ENCODE data around the gene ARF6.

The ARF6 gene

DNA sequence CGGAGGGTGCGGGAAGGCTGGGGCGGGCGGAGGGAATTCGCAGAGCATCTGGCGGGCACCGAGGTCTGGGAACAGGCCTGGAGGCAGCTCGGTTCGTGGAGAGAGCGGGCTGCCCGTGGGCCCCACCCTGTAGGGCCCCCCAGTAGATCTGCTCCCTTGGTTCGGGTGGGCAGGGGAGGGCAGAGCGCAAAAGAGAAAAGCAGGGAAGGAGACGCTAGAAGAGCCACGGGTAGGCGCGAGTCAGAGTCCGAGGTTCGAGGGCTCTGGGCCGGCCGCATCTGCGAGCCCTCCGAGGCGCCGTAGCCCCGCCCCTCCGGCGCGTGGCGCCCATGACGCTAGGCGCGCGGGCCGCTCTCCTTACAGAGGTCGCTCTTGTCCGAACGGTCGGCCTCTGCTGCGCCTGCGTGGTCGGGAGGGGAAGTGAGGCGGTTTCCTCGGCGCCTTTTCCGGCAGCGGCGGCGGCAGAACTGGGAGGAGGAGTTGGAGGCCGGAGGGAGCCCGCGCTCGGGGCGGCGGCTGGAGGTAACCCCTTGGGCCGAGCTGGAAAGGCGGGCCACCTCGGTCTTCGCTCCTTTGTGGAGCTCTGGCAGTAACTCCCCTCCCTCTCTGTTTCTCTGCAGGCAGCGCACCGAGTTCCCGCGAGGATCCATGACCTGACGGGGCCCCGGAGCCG lies at the start of gene ARF6:
ARF6 (plus strand) TSS at position 447 of the 673 bp plus-strand sequence. CDS start 655 bp downstream, outside the sequence.
- peak within 1 kb of the TSS; percentile 98 for H3K27ac ChIP-seq (ENCODE audit: low read length)
- peaks cover 0 to 10% of the 10 kb centered on the region in 2 donors for H3K36me3 ChIP-seq (ENCODE audit: control insufficient read depth in 2 of 2, insufficient read depth in 2 of 2, low read length in 2 of 2)
- H3K9me3 ChIP-seq (ENCODE audit: control insufficient read depth in 2 of 2, low read length in 2 of 2) = no peaks in the 10 kb centered on the region
- peak within 1 kb of the TSS; percentile 98 for H3K9ac ChIP-seq (ENCODE audit: low read length in 2 of 2)
- no peaks in the 10 kb centered on the region for H3K27me3 ChIP-seq (ENCODE audit: control insufficient read depth in 1 of 2, insufficient read depth in 2 of 2, low read length in 2 of 2)
- H3K4me3 ChIP-seq (ENCODE audit: low read length in 2 of 2) = peak within 1 kb of the TSS; percentile 87 to 95
- peaks cover 15% of the 10 kb centered on the region for H3K4me1 ChIP-seq (ENCODE audit: control insufficient read depth, insufficient read depth, low read length)

DNA sequence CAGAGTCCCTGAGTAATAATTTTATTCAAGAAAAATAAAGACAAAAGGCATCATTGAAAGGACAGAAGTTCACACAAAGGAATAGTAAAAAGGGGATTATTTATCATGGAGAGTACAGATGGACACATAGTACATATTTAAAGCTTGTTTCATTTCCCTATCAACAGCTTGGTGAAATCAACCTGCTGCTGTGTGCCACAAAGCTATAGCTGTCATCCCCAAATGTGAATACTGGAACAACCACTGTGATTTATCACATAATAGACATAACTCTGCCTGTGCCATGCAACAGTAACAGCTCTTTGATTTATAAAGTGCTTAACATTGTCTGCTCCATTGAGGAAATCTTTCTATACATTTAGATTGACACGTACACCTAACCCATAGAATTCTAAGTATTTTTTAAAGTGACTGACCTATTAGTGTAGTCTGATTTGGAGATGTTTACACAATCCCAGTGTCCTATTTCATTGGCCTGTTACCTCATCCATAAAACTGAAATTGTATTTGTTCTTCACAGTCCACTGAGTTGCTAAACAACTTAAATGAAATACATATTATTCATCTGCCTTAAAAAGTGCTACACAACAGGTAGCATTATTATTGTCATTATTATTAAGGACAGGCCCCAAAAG lies 43.6 kb upstream of the ARF6 start:
- peaks cover 5% of the 10 kb centered on the region for H3K4me1 ChIP-seq (ENCODE audit: control insufficient read depth, insufficient read depth, low read length)
- no peaks in the 10 kb centered on the region for H3K27me3 ChIP-seq (ENCODE audit: control insufficient read depth in 1 of 2, insufficient read depth in 2 of 2, low read length in 2 of 2)
- no peak overlapping the region for H3K27ac ChIP-seq (ENCODE audit: low read length)
- no peak overlapping the region for H3K9ac ChIP-seq (ENCODE audit: low read length in 2 of 2)
- no peaks in the 10 kb centered on the region for H3K9me3 ChIP-seq (ENCODE audit: control insufficient read depth in 2 of 2, low read length in 2 of 2)
- peaks cover 12 to 24% of the 10 kb centered on the region in 2 donors for H3K36me3 ChIP-seq (ENCODE audit: control insufficient read depth in 2 of 2, insufficient read depth in 2 of 2, low read length in 2 of 2)
- no peak overlapping the region for H3K4me3 ChIP-seq (ENCODE audit: low read length in 2 of 2)

GRCh38 chr14:49851813-49852212 lies 41.1 kb upstream of the ARF6 start:
- peak overlapping the region; percentile 97 to 99 for H3K9ac ChIP-seq (ENCODE audit: low read length in 2 of 2)
- peak overlapping the region; percentile 98 to 100 for H3K4me3 ChIP-seq (ENCODE audit: low read length in 2 of 2)
- peaks cover 5% of the 10 kb centered on the region for H3K4me1 ChIP-seq (ENCODE audit: control insufficient read depth, insufficient read depth, low read length)
- no peaks in the 10 kb centered on the region for H3K27me3 ChIP-seq (ENCODE audit: control insufficient read depth in 1 of 2, insufficient read depth in 2 of 2, low read length in 2 of 2)
- peak overlapping the region; percentile 86 for H3K27ac ChIP-seq (ENCODE audit: low read length)
- H3K36me3 ChIP-seq (ENCODE audit: control insufficient read depth in 2 of 2, insufficient read depth in 2 of 2, low read length in 2 of 2) = peaks cover 3 to 9% of the 10 kb centered on the region in 2 donors
- no peaks in the 10 kb centered on the region for H3K9me3 ChIP-seq (ENCODE audit: control insufficient read depth in 2 of 2, low read length in 2 of 2)

DNA sequence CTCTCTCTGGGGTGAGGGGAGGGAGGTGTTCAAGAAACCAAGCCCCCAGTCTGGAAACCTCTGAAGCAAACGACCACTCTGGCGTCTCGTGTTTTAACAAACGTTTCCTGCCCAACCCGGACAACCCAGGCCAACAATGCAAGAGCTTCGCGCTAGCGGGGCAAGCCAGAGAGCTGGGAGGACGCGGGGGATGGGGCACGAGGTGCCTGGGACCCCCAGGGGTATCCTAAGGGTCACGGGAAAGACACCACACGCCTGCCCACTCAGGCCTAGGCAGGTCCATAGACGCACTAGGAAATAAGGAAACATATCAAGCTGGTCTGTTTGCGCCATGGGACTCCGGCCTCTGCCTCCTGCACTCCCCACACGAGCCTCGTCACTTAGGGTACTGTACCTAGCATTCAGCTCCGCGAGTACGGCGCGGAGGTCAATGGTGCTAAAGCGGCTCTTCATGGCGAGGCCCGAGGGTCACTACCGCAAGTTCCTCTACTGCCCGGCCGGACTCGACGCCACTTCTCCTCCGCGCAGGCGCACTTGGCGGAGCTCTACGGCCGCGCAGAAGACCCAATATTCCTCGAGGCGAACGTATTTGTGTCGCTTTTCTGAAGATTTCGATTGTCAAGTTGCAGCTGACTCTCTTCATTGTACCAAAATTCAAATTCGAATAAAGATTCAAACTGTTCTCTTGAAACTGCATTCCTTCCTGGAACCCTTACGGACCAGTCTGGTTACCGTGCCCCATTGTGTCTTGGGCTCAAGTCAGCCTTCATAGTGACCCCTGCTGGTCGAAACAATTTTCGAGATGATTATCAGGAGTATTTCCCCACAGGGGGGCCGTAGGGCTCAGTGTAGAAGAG lies 40.4 kb upstream of the ARF6 start, which contains the start of gene NEMF:
NEMF (minus strand) TSS at position 488 of the 857 bp plus-strand sequence; CDS start at position 453, 35 bp downstream.
- peaks cover 3 to 9% of the 10 kb centered on the region in 2 donors for H3K36me3 ChIP-seq (ENCODE audit: control insufficient read depth in 2 of 2, insufficient read depth in 2 of 2, low read length in 2 of 2)
- H3K27ac ChIP-seq (ENCODE audit: low read length) = peak within 1 kb of the TSS; percentile 86
- no peaks in the 10 kb centered on the region for H3K27me3 ChIP-seq (ENCODE audit: control insufficient read depth in 1 of 2, insufficient read depth in 2 of 2, low read length in 2 of 2)
- H3K4me1 ChIP-seq (ENCODE audit: control insufficient read depth, insufficient read depth, low read length) = peaks cover 5% of the 10 kb centered on the region
- H3K9me3 ChIP-seq (ENCODE audit: control insufficient read depth in 2 of 2, low read length in 2 of 2) = no peaks in the 10 kb centered on the region
- peak within 1 kb of the TSS; percentile 98 to 100 for H3K4me3 ChIP-seq (ENCODE audit: low read length in 2 of 2)
- H3K9ac ChIP-seq (ENCODE audit: low read length in 2 of 2) = peak within 1 kb of the TSS; percentile 97 to 99

- Histone ChIP-seq H3K27ac (ENCODE audit: low read length) (peak overlapping the region; percentile 86), H3K36me3 (ENCODE audit: control insufficient read depth in 2 of 2, insufficient read depth in 2 of 2, low read length in 2 of 2) (peaks cover 3 to 9% of the 10 kb centered on the region in 2 donors), H3K27me3 (ENCODE audit: control insufficient read depth in 1 of 2, insufficient read depth in 2 of 2, low read length in 2 of 2) (no peaks in the 10 kb centered on the region), H3K9me3 (ENCODE audit: control insufficient read depth in 2 of 2, low read length in 2 of 2) (no peaks in the 10 kb centered on the region), H3K4me3 (ENCODE audit: low read length in 2 of 2) (peak overlapping the region; percentile 98 to 100), H3K9ac (ENCODE audit: low read length in 2 of 2) (peak overlapping the region; percentile 97 to 99), H3K4me1 (ENCODE audit: control insufficient read depth, insufficient read depth, low read length) (peaks cover 5% of the 10 kb centered on the region)
Observed at GRCh38 chr14:49853158-49853477, 39.8 kb upstream of the ARF6 start.

DNA sequence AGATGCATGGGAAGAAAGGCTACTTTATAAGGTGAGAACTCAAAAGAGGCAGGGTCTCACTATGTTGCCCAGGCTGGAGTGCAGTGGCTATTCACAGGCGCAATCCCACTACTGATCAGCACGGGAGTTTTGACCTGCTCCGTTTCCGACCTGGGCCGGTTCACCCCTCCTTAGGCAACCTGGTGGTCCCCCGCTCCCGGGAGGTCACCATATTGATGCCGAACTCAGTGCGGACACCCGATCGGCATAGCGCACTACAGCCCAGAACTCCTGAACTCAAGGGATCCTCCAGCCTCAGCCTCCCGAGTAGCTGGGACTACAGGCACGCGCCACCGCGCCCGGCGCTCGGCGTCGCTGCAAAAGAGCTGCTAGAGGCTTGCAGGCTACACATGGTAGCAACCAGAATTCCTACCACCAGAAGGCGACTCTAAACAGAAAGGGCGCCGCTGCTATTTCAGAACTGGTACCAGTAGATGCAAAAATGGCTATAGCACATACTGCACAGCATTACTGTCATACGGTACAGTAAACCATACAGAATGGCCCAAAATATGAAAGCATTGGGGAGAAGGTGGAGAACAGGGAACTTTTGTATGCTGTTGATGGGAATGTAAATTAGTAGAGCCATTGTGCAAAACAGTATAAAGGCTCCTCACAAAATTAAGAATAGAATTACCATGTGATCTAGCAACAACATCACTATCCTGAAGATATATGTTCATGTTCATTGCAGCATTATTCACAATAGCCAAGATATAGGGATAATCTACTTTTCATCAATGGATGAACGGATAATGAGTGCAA lies 39.1 kb upstream of the ARF6 start:
- Histone ChIP-seq H3K27ac (ENCODE audit: low read length) (no peak overlapping the region), H3K4me3 (ENCODE audit: low read length in 2 of 2) (peak overlapping the region; percentile 98 to 100), H3K9me3 (ENCODE audit: control insufficient read depth in 2 of 2, low read length in 2 of 2) (no peaks in the 10 kb centered on the region), H3K4me1 (ENCODE audit: control insufficient read depth, insufficient read depth, low read length) (peaks cover 5% of the 10 kb centered on the region), H3K36me3 (ENCODE audit: control insufficient read depth in 2 of 2, insufficient read depth in 2 of 2, low read length in 2 of 2) (peaks cover 3 to 9% of the 10 kb centered on the region in 2 donors), H3K9ac (ENCODE audit: low read length in 2 of 2) (no peak overlapping the region), H3K27me3 (ENCODE audit: control insufficient read depth in 1 of 2, insufficient read depth in 2 of 2, low read length in 2 of 2) (no peaks in the 10 kb centered on the region)

DNA sequence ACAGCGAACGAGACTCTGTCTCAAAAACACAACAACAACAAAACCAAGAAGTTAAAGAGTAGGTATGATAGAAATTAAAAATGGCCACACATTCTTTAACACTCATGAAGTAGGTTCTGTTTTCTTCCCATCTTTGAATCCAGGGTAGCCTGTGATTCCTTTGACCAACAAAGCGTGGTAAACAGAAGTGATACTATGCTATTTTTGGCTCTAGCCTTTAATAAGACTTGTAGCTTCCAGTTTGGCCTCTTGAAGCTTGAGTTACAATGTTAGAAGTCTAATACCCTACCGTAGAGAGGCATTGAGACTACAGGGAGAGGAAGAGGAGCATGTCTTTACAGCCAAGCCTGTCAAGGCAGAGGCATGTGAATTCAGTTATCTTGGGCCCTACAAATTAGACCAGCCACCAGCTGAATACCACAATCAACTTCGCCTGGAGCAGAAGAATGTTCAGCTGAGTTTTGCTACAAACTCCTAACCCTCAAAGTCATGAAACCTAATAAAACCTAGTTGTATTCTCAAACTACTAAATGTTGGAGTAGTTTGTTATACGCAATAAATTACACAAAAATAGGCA lies 35.4 kb upstream of the ARF6 start:
- Histone ChIP-seq H3K36me3 (ENCODE audit: control insufficient read depth in 2 of 2, insufficient read depth in 2 of 2, low read length in 2 of 2) (no peaks in the 10 kb centered on the region), H3K27ac (ENCODE audit: low read length) (no peak overlapping the region), H3K9ac (ENCODE audit: low read length in 2 of 2) (no peak overlapping the region), H3K9me3 (ENCODE audit: control insufficient read depth in 2 of 2, low read length in 2 of 2) (no peaks in the 10 kb centered on the region), H3K4me1 (ENCODE audit: control insufficient read depth, insufficient read depth, low read length) (peaks cover 9% of the 10 kb centered on the region), H3K4me3 (ENCODE audit: low read length in 2 of 2) (no peak overlapping the region), H3K27me3 (ENCODE audit: control insufficient read depth in 1 of 2, insufficient read depth in 2 of 2, low read length in 2 of 2) (no peaks in the 10 kb centered on the region)

DNA sequence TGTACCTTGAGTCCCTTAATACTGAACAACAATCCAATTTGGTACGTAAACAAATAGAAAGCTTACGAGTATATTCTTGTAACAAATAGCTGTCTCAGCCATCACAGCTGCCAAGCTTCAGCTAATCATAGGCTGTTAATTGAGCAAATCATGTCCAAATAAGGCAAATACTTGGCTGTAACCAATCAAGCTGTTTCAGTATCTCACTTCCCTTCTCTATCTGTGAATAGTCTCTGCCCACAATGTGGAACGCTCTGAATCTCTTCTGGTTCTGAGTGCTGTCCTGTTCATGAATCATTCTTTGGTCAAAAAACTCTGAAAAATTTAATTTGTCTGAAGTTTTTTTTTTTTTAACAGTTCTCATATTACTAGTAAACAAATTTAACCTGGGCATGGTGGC lies 34.5 kb upstream of the ARF6 start:
- Histone ChIP-seq H3K4me3 (ENCODE audit: low read length in 2 of 2) (no peak overlapping the region), H3K9me3 (ENCODE audit: control insufficient read depth in 2 of 2, low read length in 2 of 2) (no peaks in the 10 kb centered on the region), H3K27ac (ENCODE audit: low read length) (no peak overlapping the region), H3K36me3 (ENCODE audit: control insufficient read depth in 2 of 2, insufficient read depth in 2 of 2, low read length in 2 of 2) (no peaks in the 10 kb centered on the region), H3K4me1 (ENCODE audit: control insufficient read depth, insufficient read depth, low read length) (peaks cover 14% of the 10 kb centered on the region), H3K9ac (ENCODE audit: low read length in 2 of 2) (no peak overlapping the region), H3K27me3 (ENCODE audit: control insufficient read depth in 1 of 2, insufficient read depth in 2 of 2, low read length in 2 of 2) (no peaks in the 10 kb centered on the region)

- Histone ChIP-seq H3K9ac (ENCODE audit: low read length in 2 of 2) (peak overlapping the region; percentile 98 to 100), H3K36me3 (ENCODE audit: control insufficient read depth in 2 of 2, insufficient read depth in 2 of 2, low read length in 2 of 2) (no peaks in the 10 kb centered on the region), H3K27ac (ENCODE audit: low read length) (peak overlapping the region; percentile 100), H3K27me3 (ENCODE audit: control insufficient read depth in 1 of 2, insufficient read depth in 2 of 2, low read length in 2 of 2) (no peaks in the 10 kb centered on the region), H3K4me1 (ENCODE audit: control insufficient read depth, insufficient read depth, low read length) (peaks cover 16% of the 10 kb centered on the region), H3K9me3 (ENCODE audit: control insufficient read depth in 2 of 2, low read length in 2 of 2) (no peaks in the 10 kb centered on the region), H3K4me3 (ENCODE audit: low read length in 2 of 2) (peak overlapping the region; percentile 88 to 97)
Observed at GRCh38 chr14:49860988-49861698, 31.7 kb upstream of the ARF6 start.
